Type B pancreatic cell (in vitro differentiated cells): ENCODE data around the gene SLC30A3. TPM values are rescaled to one million over a fixed set of nuclear protein-coding genes. Genes with fewer than 3 reads are reported as not detected.
"Not testable (repeated sequence)": the region's sequence is repeated elsewhere in the genome, so short reads cannot be mapped to it uniquely, and the experiment has no call there.

ENCODE experiments used
- DNase-seq: peaks from one replicate; pipeline ENCODE4 v3.0.0; 2021; ENCODE audit warnings: mixed read lengths; ENCODE audit not compliant: unreplicated experiment; ENCODE audit errors: extremely low spot score
- H3K27ac Mint-ChIP-seq: 2 replicates; pipeline ENCODE4 v1.8.0; 2021; ENCODE audit warnings: mild to moderate bottlenecking, mixed read lengths
- H3K27me3 Mint-ChIP-seq: 2 replicates; pipeline ENCODE4 v1.8.0; 2021; ENCODE audit warnings: mixed read lengths
- H3K36me3 Mint-ChIP-seq: 2 replicates; pipeline ENCODE4 v1.8.0; 2021; ENCODE audit warnings: mixed read lengths
- H3K4me1 Mint-ChIP-seq: one replicate; pipeline ENCODE4 v1.8.0; 2021; ENCODE audit warnings: mixed read lengths; ENCODE audit not compliant: unreplicated experiment
- H3K4me3 Mint-ChIP-seq: 2 replicates; pipeline ENCODE4 v1.8.0; 2021; ENCODE audit warnings: mild to moderate bottlenecking, mixed read lengths
- H3K9me3 Mint-ChIP-seq: 2 replicates; pipeline ENCODE4 v1.8.0; 2021; ENCODE audit warnings: mixed read lengths
- CTCF ChIP-seq: fragments of 200-600 bp; sonication (generic); conservative IDR thresholded peaks from 2 replicates; pipeline ENCODE4 v1.5.0; 2021; ENCODE audit warnings: antibody characterized with exemption, mild to moderate bottlenecking
- total RNA-seq: library from RNA; stranded (reverse); gene quantifications from 2 replicates; pipeline ENCODE4 v1.2.1, GENCODE V29; 2021; ENCODE audit warnings: low replicate concordance

SLC30A3 gene
- total RNA-seq, 1 donor from 2014 or later: 0.53 TPM

GRCh38 chr2:27271631-27272340 is 8.9 kb upstream of the SLC30A3 start:
- no peak for DNase-seq
- Mint-ChIP-seq H3K27ac (no peak overlapping the region), H3K4me3 (no peak overlapping the region), H3K36me3 (no peaks in the 10 kb centered on the region), H3K9me3 (no peaks in the 10 kb centered on the region), H3K27me3 (peaks cover 58% of the 10 kb centered on the region), H3K4me1 (no peaks in the 10 kb centered on the region)
- TF ChIP-seq CTCF: no peak

- Mint-ChIP-seq H3K27ac (no peak overlapping the region), H3K27me3 (peaks cover 48% of the 10 kb centered on the region), H3K4me1 (no peaks in the 10 kb centered on the region), H3K9me3 (no peaks in the 10 kb centered on the region), H3K4me3 (no peak overlapping the region), H3K36me3 (no peaks in the 10 kb centered on the region)
- DNase-seq: no peak
- TF ChIP-seq CTCF: no peak
Observed at GRCh38 chr2:27270670-27271069, 7.8 kb upstream of the SLC30A3 start.

GRCh38 chr2:27270131-27270530 is 7.3 kb upstream of the SLC30A3 start:
- no peaks in the 10 kb centered on the region for H3K4me1 Mint-ChIP-seq
- no peaks in the 10 kb centered on the region for H3K9me3 Mint-ChIP-seq
- no peak overlapping the region for H3K27ac Mint-ChIP-seq
- no peak for TF ChIP-seq CTCF
- no peak for DNase-seq
- no peaks in the 10 kb centered on the region for H3K36me3 Mint-ChIP-seq
- H3K27me3 Mint-ChIP-seq: peaks cover 48% of the 10 kb centered on the region
- H3K4me3 Mint-ChIP-seq: no peak overlapping the region

- H3K4me3 Mint-ChIP-seq, H3K36me3 Mint-ChIP-seq, H3K9me3 Mint-ChIP-seq, H3K27ac Mint-ChIP-seq, DNase-seq, H3K4me1 Mint-ChIP-seq: not testable (repeated sequence)
- peaks cover 50% of the 10 kb centered on the region for H3K27me3 Mint-ChIP-seq
Observed at GRCh38 chr2:27268296-27268695, 5.4 kb upstream of the SLC30A3 start.

- Mint-ChIP-seq H3K27me3 (peaks cover 48% of the 10 kb centered on the region), H3K27ac (no peak overlapping the region), H3K9me3 (no peaks in the 10 kb centered on the region), H3K4me1 (peaks cover 17% of the 10 kb centered on the region), H3K4me3 (peak overlapping the region; percentile 57), H3K36me3 (peaks cover 3% of the 10 kb centered on the region)
- no peak for TF ChIP-seq CTCF
- no peak for DNase-seq
Observed at GRCh38 chr2:27265536-27265870, 2.7 kb upstream of the SLC30A3 start.

GRCh38 chr2:27264753-27265535 is 2.1 kb upstream of the SLC30A3 start:
- H3K36me3 Mint-ChIP-seq: peaks cover 3% of the 10 kb centered on the region
- H3K9me3 Mint-ChIP-seq: no peaks in the 10 kb centered on the region
- no peak for DNase-seq
- H3K27me3 Mint-ChIP-seq: peaks cover 48% of the 10 kb centered on the region
- peak; percentile 76 for TF ChIP-seq CTCF
- peak overlapping the region; percentile 78 for H3K4me3 Mint-ChIP-seq
- no peak overlapping the region for H3K27ac Mint-ChIP-seq
- peaks cover 17% of the 10 kb centered on the region for H3K4me1 Mint-ChIP-seq
